Neuronal stem cell (in vitro differentiated cells): ENCODE results near the gene INAFM2.

Source experiments
- DNase-seq: peaks from one replicate; pipeline ENCODE4 v3.0.0-alpha.2; 2013; ENCODE audit warnings: low spot score
- H2AFZ ChIP-seq: one replicate; pipeline ENCODE4 v1.6.1; 2013; ENCODE audit warnings: mild to moderate bottlenecking, low read length, inconsistent platforms
- H2AK5ac ChIP-seq: 2 replicates; pipeline ENCODE4 v1.6.1; 2013; ENCODE audit warnings: low read depth, mild to moderate bottlenecking, inconsistent platforms, low read length, moderate library complexity, mixed read lengths
- H2BK120ac ChIP-seq: 2 replicates; pipeline ENCODE4 v1.6.1; 2013; ENCODE audit warnings: low read depth, mild to moderate bottlenecking, inconsistent platforms, low read length, moderate library complexity, mixed read lengths
- H2BK12ac ChIP-seq: one replicate; pipeline ENCODE4 v1.6.1; 2013; ENCODE audit warnings: low read length, inconsistent platforms
- H2BK15ac ChIP-seq: 2 replicates; pipeline ENCODE4 v1.6.1; 2013; ENCODE audit warnings: mild to moderate bottlenecking, low read length, inconsistent platforms, mixed read lengths
- H2BK5ac ChIP-seq: one replicate; pipeline ENCODE4 v1.6.1; 2013; ENCODE audit warnings: inconsistent platforms, mild to moderate bottlenecking, low read length, moderate library complexity
- H3K14ac ChIP-seq: one replicate; pipeline ENCODE4 v1.6.1; 2013; ENCODE audit warnings: low read length, inconsistent platforms
- H3K18ac ChIP-seq: 2 replicates; pipeline ENCODE4 v1.6.1; 2013; ENCODE audit warnings: low read length, inconsistent platforms
- H3K23ac ChIP-seq: 2 replicates; pipeline ENCODE4 v1.6.1; 2013; ENCODE audit warnings: low read depth, mild to moderate bottlenecking, mixed read lengths, low read length, inconsistent platforms; ENCODE audit not compliant: poor library complexity
- H3K27ac ChIP-seq: replicated peaks from 3 replicates; pipeline ENCODE4 v1.5.1; 2013; ENCODE audit warnings: low read length, inconsistent platforms
- H3K27me3 ChIP-seq, 3 experiments: 2 replicates each; pipeline ENCODE4 v1.6.1; 2013; ENCODE audit warnings: low read length in 3 of 3, mild to moderate bottlenecking in 2 of 3, inconsistent platforms in 1 of 3, low read depth in 1 of 3, mixed read lengths in 1 of 3, moderate library complexity in 1 of 3; ENCODE audit not compliant: control insufficient read depth in 3 of 3, insufficient read depth in 3 of 3
- H3K36me3 ChIP-seq, 2 donors: replicated peaks in 1 of 2; 2 replicates each; pipeline ENCODE4 v1.6.1; 2013; ENCODE audit warnings: low read length in 2 of 2; ENCODE audit not compliant: control insufficient read depth in 2 of 2, insufficient read depth in 2 of 2
- H3K4ac ChIP-seq: 2 replicates; pipeline ENCODE4 v1.6.1; 2013; ENCODE audit warnings: inconsistent platforms, mild to moderate bottlenecking, low read length, moderate library complexity
- H3K4me1 ChIP-seq, 2 donors: 1 replicate in 1 of 2; 2 replicates in 1 of 2; pipeline ENCODE4 v1.6.1; 2013; ENCODE audit warnings: low read length in 2 of 2, low read depth in 1 of 2; ENCODE audit not compliant: control insufficient read depth in 2 of 2, insufficient read depth in 1 of 2
- H3K4me2 ChIP-seq: one replicate; pipeline ENCODE4 v1.6.1; 2013; ENCODE audit warnings: mild to moderate bottlenecking, low read length, inconsistent platforms; ENCODE audit not compliant: insufficient read depth, poor library complexity, severe bottlenecking
- H3K4me3 ChIP-seq, 2 donors: 2 replicates each; pipeline ENCODE4 v1.5.1; 2013; ENCODE audit warnings: low read length in 2 of 2, mild to moderate bottlenecking in 2 of 2, inconsistent platforms in 1 of 2, moderate library complexity in 1 of 2
- H3K79me1 ChIP-seq: one replicate; pipeline ENCODE4 v1.6.1; 2013; ENCODE audit warnings: low read depth, mild to moderate bottlenecking, inconsistent platforms, low read length, moderate library complexity
- H3K9ac ChIP-seq: one replicate; pipeline ENCODE4 v1.6.1; 2013; ENCODE audit warnings: mild to moderate bottlenecking, low read depth, low read length, inconsistent platforms; ENCODE audit not compliant: poor library complexity
- H3K9me3 ChIP-seq, 2 donors: replicated peaks in 1 of 2; 2 replicates each; pipeline versions ENCODE3 to v1.6.1; 2013; ENCODE audit warnings: low read length in 2 of 2, mild to moderate bottlenecking in 2 of 2, inconsistent platforms in 1 of 2, low read depth in 1 of 2, mixed read lengths in 1 of 2, moderate library complexity in 1 of 2; ENCODE audit not compliant: control insufficient read depth in 2 of 2, insufficient read depth in 1 of 2
- H4K8ac ChIP-seq: one replicate; pipeline ENCODE4 v1.6.1; 2013; ENCODE audit warnings: low read depth, mild to moderate bottlenecking, inconsistent platforms, low read length, moderate library complexity
- H4K91ac ChIP-seq: one replicate; pipeline ENCODE4 v1.6.1; 2013; ENCODE audit warnings: low read length, low read depth, mild to moderate bottlenecking, inconsistent platforms; ENCODE audit not compliant: poor library complexity
- WGBS, 2 donors: extraction: QIAGEN DNeasy Blood & Tissue Kit; methylation state at CpG; one replicate each; pipeline ENCODE4 v1.1.7; 2013; ENCODE audit warnings: missing lambda C conversion rate in 2 of 2, mixed read lengths in 1 of 2; ENCODE audit not compliant: insufficient read length in 2 of 2, insufficient replicate concordance in 1 of 2; ENCODE audit errors: extremely low coverage in 2 of 2; 5-methylcytosine and 5-hydroxymethylcytosine counted together

INAFM2 gene

GRCh38 chr15:40335938-40336743 is 12.6 kb downstream of the INAFM2 start:
- peaks cover 3 to 15% of the 10 kb centered on the region in 2 donors for H3K4me1 ChIP-seq
- H3K18ac ChIP-seq = peak overlapping the region; percentile 30
- H3K27me3 ChIP-seq = peaks cover 0 to 8% (median 2%) of the 10 kb centered on the region in 3 experiments
- no peak overlapping the region for H3K4me2 ChIP-seq
- H3K27ac ChIP-seq = no peak overlapping the region
- H2BK12ac ChIP-seq = no peak overlapping the region
- DNase-seq = no peak
- no peak overlapping the region for H3K4ac ChIP-seq
- H2BK120ac ChIP-seq = no peak overlapping the region
- H3K14ac ChIP-seq = no peak overlapping the region
- peak overlapping the region; percentile 72 for H2AK5ac ChIP-seq
- H3K23ac ChIP-seq = no peak overlapping the region
- no peak overlapping the region for H2BK5ac ChIP-seq
- no peaks in the 10 kb centered on the region for H3K9me3 ChIP-seq
- H4K8ac ChIP-seq = no peak overlapping the region
- H4K91ac ChIP-seq = no peak overlapping the region
- H3K9ac ChIP-seq = no peak overlapping the region
- H3K36me3 ChIP-seq = no peaks in the 10 kb centered on the region
- no peak overlapping the region for H3K4me3 ChIP-seq
- H2AFZ ChIP-seq = peak overlapping the region; percentile 19
- peak overlapping the region; percentile 14 for H2BK15ac ChIP-seq
- no peaks in the 10 kb centered on the region for H3K79me1 ChIP-seq
- WGBS, 2 donors = no CpG with 5 or more reads among the region's 13 CpGs

- H3K27ac ChIP-seq = no peak overlapping the region
- H3K9me3 ChIP-seq = no peaks in the 10 kb centered on the region
- no peak overlapping the region for H3K23ac ChIP-seq
- H3K18ac ChIP-seq = no peak overlapping the region
- H2BK12ac ChIP-seq = no peak overlapping the region
- H3K27me3 ChIP-seq = peaks cover 0 to 11% (median 2%) of the 10 kb centered on the region in 3 experiments
- H3K4me1 ChIP-seq = peaks cover 3 to 16% of the 10 kb centered on the region in 2 donors
- WGBS, 2 donors = no CpG with 5 or more reads among the region's 5 CpGs
- H3K9ac ChIP-seq = no peak overlapping the region
- no peak overlapping the region for H4K91ac ChIP-seq
- H4K8ac ChIP-seq = no peak overlapping the region
- H3K14ac ChIP-seq = no peak overlapping the region
- H2BK5ac ChIP-seq = no peak overlapping the region
- H3K4me2 ChIP-seq = no peak overlapping the region
- peak overlapping the region; percentile 19 for H2AFZ ChIP-seq
- H3K36me3 ChIP-seq = no peaks in the 10 kb centered on the region
- no peak overlapping the region for H3K4ac ChIP-seq
- no peak overlapping the region for H2BK15ac ChIP-seq
- DNase-seq = no peak
- H3K4me3 ChIP-seq = no peak overlapping the region
- H2AK5ac ChIP-seq = no peak overlapping the region
- no peaks in the 10 kb centered on the region for H3K79me1 ChIP-seq
- H2BK120ac ChIP-seq = no peak overlapping the region
Observed at GRCh38 chr15:40336744-40337122, 13.2 kb downstream of the INAFM2 start.

- Histone ChIP-seq H2AFZ (peak overlapping the region; percentile 4), H3K4ac (no peak overlapping the region), H3K4me2 (no peak overlapping the region), H3K79me1 (no peaks in the 10 kb centered on the region), H2BK120ac (peak overlapping the region; percentile 73), H2BK12ac (peak overlapping the region; percentile 93), H3K18ac (no peak overlapping the region), H4K91ac (no peak overlapping the region), H3K27ac (no peak overlapping the region), H3K4me3 (no peak overlapping the region), H3K9ac (peak overlapping the region; percentile 24), H2BK15ac (peak overlapping the region; percentile 88), H3K23ac (no peak overlapping the region), H4K8ac (no peak overlapping the region), H3K9me3 (no peaks in the 10 kb centered on the region), H3K27me3 (peaks cover 0 to 11% (median 2%) of the 10 kb centered on the region in 3 experiments), H3K14ac (no peak overlapping the region), H3K36me3 (no peaks in the 10 kb centered on the region), H2AK5ac (peak overlapping the region; percentile 81), H2BK5ac (peak overlapping the region; percentile 79), H3K4me1 (peaks cover 3 to 16% of the 10 kb centered on the region in 2 donors)
- no CpG with 5 or more reads among the region's 19 CpGs for WGBS, 2 donors
- no peak for DNase-seq
Observed at GRCh38 chr15:40337597-40337996, 14.1 kb downstream of the INAFM2 start.

- no peak overlapping the region for H2BK12ac ChIP-seq
- H2AFZ ChIP-seq = peak overlapping the region; percentile 4
- H3K4ac ChIP-seq = no peak overlapping the region
- no CpG with 5 or more reads among the region's 11 CpGs for WGBS, 2 donors
- peaks cover 0 to 11% (median 2%) of the 10 kb centered on the region in 3 experiments for H3K27me3 ChIP-seq
- no peaks in the 10 kb centered on the region for H3K36me3 ChIP-seq
- peaks cover 3 to 16% of the 10 kb centered on the region in 2 donors for H3K4me1 ChIP-seq
- H3K14ac ChIP-seq = no peak overlapping the region
- no peak overlapping the region for H2AK5ac ChIP-seq
- peak overlapping the region; percentile 46 for H3K23ac ChIP-seq
- H4K91ac ChIP-seq = no peak overlapping the region
- DNase-seq = peak; percentile 62
- no peak overlapping the region for H2BK5ac ChIP-seq
- no peak overlapping the region for H3K27ac ChIP-seq
- H3K18ac ChIP-seq = no peak overlapping the region
- H2BK120ac ChIP-seq = no peak overlapping the region
- H3K4me3 ChIP-seq = no peak overlapping the region
- peak overlapping the region; percentile 3 for H2BK15ac ChIP-seq
- H3K79me1 ChIP-seq = no peaks in the 10 kb centered on the region
- no peak overlapping the region for H3K4me2 ChIP-seq
- no peak overlapping the region for H3K9ac ChIP-seq
- H4K8ac ChIP-seq = no peak overlapping the region
- H3K9me3 ChIP-seq = no peaks in the 10 kb centered on the region
Observed at GRCh38 chr15:40338041-40338657, 14.7 kb downstream of the INAFM2 start.
